ENCODE measurements around the gene LTBR.

The LTBR gene

GRCh38 chr12:6346942-6347341, 37.0 kb upstream of the LTBR start:
- DNase-seq: no peak

GRCh38 chr12:6347367-6348338, 36.3 kb upstream of the LTBR start:
- DNase-seq: no peak

GRCh38 chr12:6351622-6352021, 32.3 kb upstream of the LTBR start:
- DNase-seq: no peak

DNA sequence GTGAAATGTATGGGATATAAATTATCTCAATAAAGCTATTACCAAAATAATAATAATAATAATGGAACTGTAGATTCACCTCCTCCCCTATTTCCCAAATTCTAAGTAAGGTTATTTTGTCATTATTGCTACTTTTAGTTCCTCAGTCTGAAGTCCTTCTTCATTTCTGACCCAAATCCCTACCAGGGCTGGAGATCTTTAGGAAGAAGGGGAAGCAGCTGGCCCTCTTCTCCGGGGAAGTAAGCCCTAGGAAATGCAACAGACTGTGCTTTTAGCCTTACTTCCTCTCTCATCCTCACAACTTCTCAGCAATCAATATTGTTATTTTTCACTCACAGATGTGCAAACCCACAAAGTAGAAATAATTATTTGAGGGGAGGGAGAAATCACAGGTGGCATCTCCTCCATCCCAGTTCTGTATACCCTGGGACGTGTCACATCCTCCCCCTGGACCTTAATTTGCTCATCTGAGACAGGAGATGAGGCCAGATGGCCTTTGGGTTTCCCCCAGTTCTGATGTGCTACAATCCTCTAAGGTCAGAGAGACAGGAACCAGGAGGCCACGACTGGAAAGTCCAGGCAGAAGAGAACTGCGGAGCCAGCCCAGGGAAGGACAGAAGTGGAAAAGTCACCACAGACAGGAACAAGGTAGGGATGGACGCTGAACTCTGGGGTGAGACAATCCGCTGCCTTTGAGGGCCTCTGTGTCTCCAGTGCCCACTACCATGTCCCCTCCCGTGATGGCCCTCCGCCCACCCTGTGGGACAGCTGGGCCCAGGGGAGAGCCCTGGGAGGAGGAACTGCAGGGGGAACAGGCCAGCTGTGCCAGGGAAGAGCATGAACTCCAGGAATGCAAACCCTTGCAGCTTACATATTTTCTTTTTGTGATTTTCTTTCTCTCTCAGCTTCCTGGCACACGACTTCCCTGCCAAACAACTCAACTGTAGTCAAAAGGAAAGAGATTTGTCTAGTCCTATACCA, 31.5 kb upstream of the LTBR start:
- DNase-seq: no peak

DNA sequence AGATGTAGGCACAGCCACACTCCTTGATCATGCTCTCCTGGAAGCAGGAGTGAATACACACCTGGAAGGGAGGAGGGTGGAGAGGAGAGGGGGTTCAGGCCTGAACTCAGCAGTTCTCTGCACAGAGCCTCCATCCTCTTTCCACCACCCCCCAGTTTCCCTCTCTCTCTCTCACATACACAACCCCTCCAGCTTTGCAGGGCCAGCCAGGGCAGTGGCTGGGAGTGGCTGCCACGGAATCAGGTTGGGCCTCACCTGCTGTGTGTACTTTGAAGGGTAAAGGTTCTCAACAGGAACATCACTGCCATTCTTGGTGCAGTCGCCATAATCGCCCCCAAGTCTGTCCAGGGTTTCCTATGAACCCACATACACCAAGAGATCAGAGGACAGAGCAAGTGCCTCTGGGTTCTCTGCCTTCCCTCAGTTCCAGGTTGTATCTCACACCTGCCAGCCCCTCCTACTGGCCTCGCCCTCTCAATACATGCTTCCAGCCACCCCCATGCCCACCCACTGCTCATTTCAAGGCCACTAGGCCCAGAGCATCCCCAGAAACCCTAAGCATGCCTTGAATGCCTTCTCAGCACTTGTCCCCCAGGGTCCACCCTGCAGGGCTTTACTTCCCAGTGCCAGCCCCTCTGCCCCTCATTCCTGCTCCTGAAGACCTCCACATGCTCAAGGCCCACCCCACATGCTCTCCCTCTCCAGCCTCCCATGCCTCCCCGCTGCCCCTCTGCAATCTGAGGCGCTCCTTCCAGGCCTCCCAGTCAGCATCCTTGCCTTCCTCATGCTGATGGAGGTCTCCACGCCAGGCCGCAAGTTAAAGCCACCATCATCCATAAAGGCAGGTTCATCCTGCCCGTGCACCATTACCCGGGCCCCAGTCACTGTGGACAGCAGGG, 29.2 kb upstream of the LTBR start:
- no peak for DNase-seq

- DNase-seq: no peak
These were observed 28.2 kb upstream of the LTBR start for GRCh38 chr12:6355491-6356373.

GRCh38 chr12:6356374-6356820, 27.6 kb upstream of the LTBR start:
- DNase-seq: no peak

DNA sequence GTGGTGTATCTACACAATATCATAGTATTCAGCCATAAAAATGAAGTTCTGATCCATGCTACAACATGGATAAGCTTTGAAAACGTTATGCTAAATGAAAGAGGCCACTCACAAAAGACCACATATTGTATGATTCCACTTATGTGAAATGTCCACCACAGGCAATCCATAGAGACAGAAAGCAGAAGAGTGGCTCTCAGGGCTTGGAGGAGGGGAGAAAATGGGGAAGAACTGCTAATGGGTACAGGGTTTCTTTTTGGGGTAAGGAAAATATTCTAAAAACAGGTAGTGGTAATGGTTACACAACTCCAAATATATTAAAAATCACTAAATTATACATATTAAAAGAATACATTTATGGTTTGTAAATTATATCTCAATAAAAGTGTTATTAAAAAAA, 25.1 kb upstream of the LTBR start:
- no peak for DNase-seq

DNA sequence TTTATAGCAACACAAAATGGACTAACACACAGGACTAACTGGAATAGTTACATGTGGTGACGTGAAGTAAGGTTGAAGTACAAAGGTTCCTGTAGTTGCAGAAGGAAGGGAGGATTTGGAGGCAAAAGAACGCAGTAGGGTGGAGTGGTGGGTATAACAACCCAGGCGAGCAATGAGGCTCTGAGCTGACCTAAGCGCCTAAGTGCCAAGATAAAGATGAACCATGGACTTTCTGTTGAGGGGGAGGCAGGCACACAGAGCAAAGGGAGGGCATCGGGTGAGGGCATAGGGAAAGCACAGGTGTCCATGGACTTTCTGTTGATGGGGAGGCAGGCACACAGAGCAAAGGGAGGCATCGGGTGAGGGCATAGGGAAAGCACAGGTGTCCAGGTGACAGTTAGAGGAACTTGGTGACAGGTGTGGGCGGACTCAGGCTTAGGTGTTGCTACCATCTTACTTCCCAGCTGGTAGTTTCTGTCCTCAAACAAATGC, 23.8 kb upstream of the LTBR start:
- DNase-seq: no peak

- DNase-seq: no peak
These were observed 23.1 kb upstream of the LTBR start for GRCh38 chr12:6360578-6361490.

DNA sequence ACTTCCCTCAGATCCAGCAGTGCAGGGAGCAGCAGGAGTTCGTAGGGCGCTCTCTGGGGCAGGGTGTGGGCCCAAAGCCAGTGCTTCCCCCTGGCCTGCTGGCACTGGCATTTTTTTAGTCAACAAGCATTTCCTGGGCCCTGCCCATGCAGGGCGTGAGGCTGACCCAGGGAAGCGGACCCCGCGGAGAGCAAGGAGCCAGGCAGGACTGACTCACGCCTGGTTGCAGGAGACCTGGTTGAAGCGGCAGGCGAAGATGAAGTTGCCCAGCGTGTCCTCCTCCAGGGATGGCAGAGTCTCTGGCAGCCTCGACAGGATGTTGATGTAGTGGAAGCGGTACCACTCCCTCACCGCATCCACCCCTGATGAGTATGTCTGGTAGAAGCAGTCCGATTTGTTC, 22.1 kb upstream of the LTBR start:
- no peak for DNase-seq

DNA sequence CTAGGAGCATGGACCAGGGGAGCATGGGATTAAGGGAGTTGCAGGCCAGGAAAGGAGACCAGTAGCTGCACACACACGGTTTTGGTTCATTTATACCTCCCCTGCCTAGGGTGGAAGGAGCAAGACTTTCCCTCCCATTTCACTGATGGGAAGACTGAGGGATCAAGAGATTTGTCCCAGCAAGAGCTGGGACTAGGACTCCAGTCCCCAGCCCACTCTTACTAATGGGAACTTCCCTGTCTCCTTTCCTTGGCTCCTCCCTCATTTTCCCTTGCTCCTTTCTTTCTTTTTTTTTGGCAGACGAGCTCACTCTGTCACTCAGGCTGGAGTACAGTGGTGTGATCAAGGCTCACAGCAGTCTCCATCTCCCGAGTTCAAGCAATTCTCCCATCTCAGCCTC, 21.6 kb upstream of the LTBR start:
- no peak for DNase-seq

DNA sequence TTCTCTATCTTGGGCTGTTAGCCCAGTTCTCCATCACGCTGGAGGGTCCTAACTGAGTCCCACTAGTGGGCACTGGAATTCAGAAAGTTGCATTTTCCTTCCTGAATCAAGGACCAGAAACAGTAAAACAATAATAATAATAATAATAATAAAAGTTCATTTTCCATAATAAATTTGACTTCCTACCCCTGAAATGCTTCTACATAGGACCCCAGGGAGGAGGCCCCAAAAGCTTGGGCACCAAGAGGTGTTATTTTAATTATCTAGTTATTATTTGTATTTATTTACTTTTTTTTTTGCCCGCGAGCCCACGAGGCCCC, 21.0 kb upstream of the LTBR start:
- no peak for DNase-seq

DNA sequence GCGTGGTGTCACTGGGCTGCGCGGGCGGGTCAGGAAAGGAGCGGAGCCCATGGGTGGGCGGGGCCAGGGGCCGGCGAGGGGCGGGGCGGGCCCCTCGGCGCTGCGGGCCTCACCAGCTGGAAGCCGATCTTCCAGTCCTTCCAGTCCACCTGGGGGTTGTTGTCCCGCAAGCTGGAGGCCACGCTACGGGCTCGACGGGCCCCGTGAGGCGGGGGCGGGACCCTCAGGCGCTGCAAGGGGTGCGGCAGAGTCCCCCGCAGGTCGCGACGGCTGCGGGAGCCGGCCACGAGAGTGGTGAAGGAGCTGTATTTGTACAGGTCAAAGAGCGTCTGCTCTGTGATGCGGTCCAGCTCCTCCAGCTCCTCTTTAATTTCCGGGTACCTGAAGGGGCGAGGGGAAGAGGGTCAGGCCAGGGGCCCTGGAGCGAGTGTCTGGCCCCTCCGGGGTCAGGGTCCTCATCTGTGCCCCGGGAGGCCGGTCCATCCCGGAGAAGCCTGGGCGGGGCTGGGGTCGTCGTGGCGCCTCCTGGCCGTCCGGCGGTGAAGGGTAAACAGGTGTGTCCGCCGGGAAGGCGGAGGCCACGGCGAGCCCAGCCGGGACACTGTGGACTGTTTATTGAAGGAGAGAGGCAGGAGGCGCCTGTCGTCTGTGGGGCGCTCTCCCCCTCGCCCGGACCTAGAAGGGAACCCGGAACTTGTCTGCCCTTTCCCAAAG, 20.5 kb upstream of the LTBR start:
- DNase-seq: peak; percentile 46

GRCh38 chr12:6364044-6364374, 20.0 kb upstream of the LTBR start:
- DNase-seq: no peak

DNA sequence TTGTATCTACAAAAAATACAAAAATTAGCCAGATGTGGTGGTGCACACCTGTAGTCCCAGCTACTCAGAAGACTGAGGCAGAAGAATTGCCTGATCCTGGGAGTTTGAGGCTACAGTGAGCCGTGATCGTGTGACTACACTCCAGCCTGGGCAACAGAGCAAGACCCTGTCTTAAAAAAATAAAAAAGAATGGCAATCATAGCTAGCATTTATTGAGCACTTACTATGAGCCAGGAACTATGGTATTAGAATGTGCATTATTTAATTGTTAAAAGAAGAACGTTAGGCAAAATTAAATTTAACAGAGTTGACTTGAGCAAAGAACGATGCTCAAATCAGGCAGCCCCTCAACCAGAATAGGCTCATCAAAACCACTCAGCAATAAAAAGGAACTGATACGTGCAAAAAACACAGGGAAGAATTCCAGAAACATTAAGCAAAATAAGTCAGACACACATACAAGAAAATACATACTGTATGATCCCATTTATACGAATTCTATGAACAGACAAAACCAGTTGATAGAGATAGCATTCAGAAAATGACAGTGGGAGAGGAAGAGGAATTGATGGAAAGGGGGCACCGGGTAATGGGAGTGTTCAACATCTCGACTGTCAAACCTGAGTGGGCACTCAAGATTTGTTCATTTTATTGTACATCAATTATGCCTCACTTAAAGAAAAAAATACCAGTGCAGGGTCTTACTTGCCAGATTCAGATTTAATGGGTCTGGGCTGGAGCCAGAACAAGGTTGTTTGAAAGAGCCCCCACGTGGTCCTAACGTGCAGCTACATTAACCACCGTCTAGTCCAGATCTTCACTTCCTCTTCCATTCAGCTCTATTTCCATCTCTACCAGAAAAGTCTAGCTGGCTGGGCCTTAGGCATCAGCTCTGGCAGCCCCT, 16.6 kb upstream of the LTBR start:
- no peak for DNase-seq

GRCh38 chr12:6367969-6368892, 15.7 kb upstream of the LTBR start:
- DNase-seq: no peak

All from NCI-H774 (cell line).